ENCODE results near the gene ZBTB7B.

Gene ZBTB7B

GRCh38 chr1:154962156-154962749, 40.3 kb upstream of the ZBTB7B start:
- no peak for TF ChIP-seq GATA2 (IDR thresholded peaks at IDR 0.05; ENCODE audit: low read depth, low read length)
- no peak for TF ChIP-seq GATA3 (IDR thresholded peaks at IDR 0.05; ENCODE audit: low read depth, low read length)

DNA sequence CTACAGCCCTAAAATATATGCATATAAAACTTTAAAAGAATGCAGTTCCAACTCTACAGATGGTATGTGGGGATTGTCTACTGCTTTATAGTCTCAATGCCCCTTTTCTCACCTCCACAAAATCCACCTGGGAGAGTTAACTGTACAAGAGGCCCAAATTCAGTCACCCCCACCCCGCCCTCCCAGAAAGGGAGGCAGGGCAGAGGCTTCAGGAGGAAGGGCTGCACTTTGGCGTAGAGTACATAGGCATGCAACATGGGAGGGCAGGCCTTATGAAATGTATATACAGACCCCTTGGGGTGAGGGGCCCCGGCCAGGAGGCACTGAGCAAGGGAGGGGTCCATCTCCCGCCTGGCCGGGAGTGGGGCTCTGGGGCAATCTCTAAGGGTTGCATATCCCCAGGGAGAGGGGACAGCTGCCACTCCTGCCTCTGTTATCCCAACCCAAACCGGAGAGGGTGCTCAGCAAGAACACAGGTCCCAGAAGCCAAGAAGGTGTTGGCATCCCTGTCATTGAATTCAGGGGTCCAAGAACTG, 39.7 kb upstream of the ZBTB7B start:
- no peak for TF ChIP-seq GATA3 (IDR thresholded peaks at IDR 0.05; ENCODE audit: low read depth, low read length)

GRCh38 chr1:154963643-154964042, 39.0 kb upstream of the ZBTB7B start:
- TF ChIP-seq GATA3 (IDR thresholded peaks at IDR 0.05; ENCODE audit: low read depth, low read length) (no peak), GATA2 (IDR thresholded peaks at IDR 0.05; ENCODE audit: low read depth, low read length) (no peak)

- no peak for TF ChIP-seq GATA3 (IDR thresholded peaks at IDR 0.05; ENCODE audit: low read depth, low read length)
- no peak for TF ChIP-seq GATA2 (IDR thresholded peaks at IDR 0.05; ENCODE audit: low read depth, low read length)
Measured at GRCh38 chr1:154964359-154964758, 38.2 kb upstream of the ZBTB7B start.

GRCh38 chr1:154966111-154966510, 36.5 kb upstream of the ZBTB7B start:
- TF ChIP-seq GATA2 (IDR thresholded peaks at IDR 0.05; ENCODE audit: low read depth, low read length) (no peak), GATA3 (IDR thresholded peaks at IDR 0.05; ENCODE audit: low read depth, low read length) (no peak)

DNA sequence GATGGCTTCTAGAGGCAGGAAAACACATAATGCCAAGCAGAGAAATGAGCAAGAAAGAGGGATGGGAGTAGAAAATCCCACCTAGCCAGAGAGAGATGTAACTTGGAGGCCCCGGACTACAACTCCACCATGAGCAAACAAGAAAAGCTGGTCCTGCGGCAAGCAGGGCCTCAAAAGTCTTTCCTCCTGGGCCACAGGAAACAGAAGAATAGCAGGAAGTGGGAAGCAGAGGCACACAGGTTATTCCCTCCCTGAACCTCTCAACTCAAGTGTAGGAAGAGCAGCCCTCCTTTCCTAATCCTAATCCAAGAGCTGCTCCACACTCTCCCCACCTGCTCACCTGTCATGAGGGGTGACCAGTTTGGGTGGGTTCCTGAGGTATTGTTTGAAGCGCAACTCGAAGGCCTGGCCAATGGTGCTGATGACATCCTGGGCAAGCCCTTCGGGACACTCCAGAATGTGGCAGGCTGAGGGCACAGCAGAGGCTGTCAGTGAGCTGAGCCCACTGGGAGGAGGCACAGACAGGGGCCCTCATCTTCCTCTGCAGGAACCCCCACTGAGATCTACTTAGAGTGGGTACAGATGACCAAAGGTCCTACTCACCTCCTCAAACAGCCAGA, 35.2 kb upstream of the ZBTB7B start:
- no peak for TF ChIP-seq GATA3 (IDR thresholded peaks at IDR 0.05; ENCODE audit: low read depth, low read length)
- TF ChIP-seq GATA2 (IDR thresholded peaks at IDR 0.05; ENCODE audit: low read depth, low read length) = no peak

- TF ChIP-seq GATA2 (IDR thresholded peaks at IDR 0.05; ENCODE audit: low read depth, low read length) = no peak
- TF ChIP-seq GATA3 (IDR thresholded peaks at IDR 0.05; ENCODE audit: low read depth, low read length) = no peak
Measured at GRCh38 chr1:154968731-154969130, 33.9 kb upstream of the ZBTB7B start.

DNA sequence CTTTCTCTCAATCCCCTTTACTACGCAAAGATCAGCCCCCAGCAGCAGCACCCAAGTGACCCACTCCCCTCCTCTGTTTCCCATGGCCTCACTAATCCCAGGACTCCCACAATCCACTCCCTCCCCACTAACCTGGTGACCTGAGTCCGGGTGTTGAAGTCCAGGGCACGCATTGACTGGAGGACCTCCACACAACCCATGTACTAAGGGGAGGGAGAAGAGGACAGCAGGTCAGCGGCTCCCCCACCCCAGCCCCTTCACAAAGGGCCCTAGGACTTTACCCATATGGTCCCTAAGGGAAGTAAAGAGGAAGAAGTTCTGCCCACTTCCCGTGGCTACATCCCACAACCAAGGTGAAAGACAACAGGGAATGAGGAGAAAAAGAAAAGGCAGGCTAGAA, 33.4 kb upstream of the ZBTB7B start:
- TF ChIP-seq GATA3 (IDR thresholded peaks at IDR 0.05; ENCODE audit: low read depth, low read length) (no peak), GATA2 (IDR thresholded peaks at IDR 0.05; ENCODE audit: low read depth, low read length) (no peak)

DNA sequence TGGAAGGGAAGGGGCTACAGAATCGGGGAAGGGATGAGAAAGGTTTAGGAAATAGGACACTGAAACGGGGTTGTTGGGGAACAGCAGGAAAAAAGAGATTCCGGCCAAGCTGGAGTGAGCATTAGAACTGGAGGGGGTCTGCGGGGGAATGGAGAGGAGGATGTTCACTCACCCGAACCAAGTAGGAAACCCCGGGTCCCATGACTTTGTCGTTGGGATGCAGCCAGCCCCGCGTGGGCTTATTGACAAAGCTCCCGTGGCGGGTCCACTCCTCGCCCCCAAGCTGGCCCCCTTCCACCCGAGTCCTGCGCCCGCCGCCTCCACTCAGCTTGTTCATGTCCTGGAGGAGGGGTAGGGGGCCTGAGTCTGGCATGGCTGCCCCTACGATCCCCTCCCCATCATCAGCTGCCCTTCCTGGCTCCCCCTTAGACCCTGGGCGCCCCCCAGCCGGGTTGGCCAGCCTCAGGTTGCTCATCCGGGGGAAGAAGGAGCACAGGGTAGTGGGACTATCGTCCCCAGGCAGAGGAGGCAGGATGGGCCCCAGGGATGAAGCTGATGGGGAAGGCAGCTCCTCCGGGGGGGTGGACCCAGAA, 32.6 kb upstream of the ZBTB7B start:
- TF ChIP-seq GATA3 (IDR thresholded peaks at IDR 0.05; ENCODE audit: low read depth, low read length) (no peak), GATA2 (IDR thresholded peaks at IDR 0.05; ENCODE audit: low read depth, low read length) (no peak)

GRCh38 chr1:154970631-154971340, 31.8 kb upstream of the ZBTB7B start, which contains the start of gene SHC1:
Gene SHC1, minus strand, starts transcription at chr1:154970747. Its CDS starts 221 bp downstream, at chr1:154970526.
- no peak for TF ChIP-seq GATA2 (IDR thresholded peaks at IDR 0.05; ENCODE audit: low read depth, low read length)
- no peak for TF ChIP-seq GATA3 (IDR thresholded peaks at IDR 0.05; ENCODE audit: low read depth, low read length)

- TF ChIP-seq GATA2 (IDR thresholded peaks at IDR 0.05; ENCODE audit: low read depth, low read length) = no peak
- TF ChIP-seq GATA3 (IDR thresholded peaks at IDR 0.05; ENCODE audit: low read depth, low read length) = no peak
Measured at GRCh38 chr1:154971341-154971998, 31.1 kb upstream of the ZBTB7B start.

GRCh38 chr1:154972213-154972516, 30.4 kb upstream of the ZBTB7B start:
- no peak for TF ChIP-seq GATA3 (IDR thresholded peaks at IDR 0.05; ENCODE audit: low read depth, low read length)
- TF ChIP-seq GATA2 (IDR thresholded peaks at IDR 0.05; ENCODE audit: low read depth, low read length) = no peak

GRCh38 chr1:154972517-154973343, 29.9 kb upstream of the ZBTB7B start:
- TF ChIP-seq GATA2 (IDR thresholded peaks at IDR 0.05; ENCODE audit: low read depth, low read length) (no peak), GATA3 (IDR thresholded peaks at IDR 0.05; ENCODE audit: low read depth, low read length) (no peak)

Measured in SH-SY5Y (cell line).